Measurements from ENCODE around the gene JPT1.
"Not testable (repeated sequence)": the region's sequence is repeated elsewhere in the genome, so short reads cannot be mapped to it uniquely, and the experiment has no call there.

Gene JPT1

GRCh38 chr17:75173526-75173925 lies 19.2 kb upstream of the JPT1 start:
- Histone ChIP-seq H3K9me3 (ENCODE audit: control insufficient read depth, insufficient read depth, low read length) (no peaks in the 10 kb centered on the region), H3K36me3 (ENCODE audit: insufficient read depth, low read length) (peaks cover 48% of the 10 kb centered on the region), H3K9ac (ENCODE audit: low read depth, low read length) (no peak overlapping the region), H3K4me1 (ENCODE audit: insufficient read depth, low read length) (no peaks in the 10 kb centered on the region)

DNA sequence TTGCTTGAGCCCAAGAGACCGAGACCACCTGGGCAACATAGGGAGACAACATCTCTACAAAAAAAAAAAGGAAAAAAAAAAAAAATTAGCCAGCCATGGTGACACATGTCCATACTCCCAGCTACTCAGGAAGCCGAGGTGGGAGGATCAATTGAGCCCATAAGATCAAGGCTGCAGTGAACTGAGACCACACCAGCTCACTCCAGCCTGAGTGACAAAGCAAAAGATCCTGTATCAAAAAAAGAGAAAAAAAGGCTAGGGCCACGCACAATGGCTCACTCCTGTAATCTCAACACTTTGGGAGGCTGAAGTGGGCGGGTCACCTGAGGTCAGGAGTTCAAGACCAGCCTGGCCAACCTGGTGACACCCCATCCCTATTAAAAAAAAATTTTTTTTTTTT lies 14.7 kb upstream of the JPT1 start:
- no peak overlapping the region for H3K9ac ChIP-seq (ENCODE audit: low read depth, low read length)
- peaks cover 37% of the 10 kb centered on the region for H3K36me3 ChIP-seq (ENCODE audit: insufficient read depth, low read length)
- H3K9me3 ChIP-seq (ENCODE audit: control insufficient read depth, insufficient read depth, low read length): no peaks in the 10 kb centered on the region
- no peaks in the 10 kb centered on the region for H3K4me1 ChIP-seq (ENCODE audit: insufficient read depth, low read length)

GRCh38 chr17:75164606-75165005 lies 10.3 kb upstream of the JPT1 start:
- not testable (repeated sequence) for H3K9ac ChIP-seq (ENCODE audit: low read depth, low read length); H3K4me1 ChIP-seq (ENCODE audit: insufficient read depth, low read length); H3K9me3 ChIP-seq (ENCODE audit: control insufficient read depth, insufficient read depth, low read length)
- peaks cover 21% of the 10 kb centered on the region for H3K36me3 ChIP-seq (ENCODE audit: insufficient read depth, low read length)

GRCh38 chr17:75163074-75163473 lies 8.8 kb upstream of the JPT1 start:
- Histone ChIP-seq H3K36me3 (ENCODE audit: insufficient read depth, low read length) (peaks cover 16% of the 10 kb centered on the region), H3K9ac (ENCODE audit: low read depth, low read length) (no peak overlapping the region), H3K9me3 (ENCODE audit: control insufficient read depth, insufficient read depth, low read length) (no peaks in the 10 kb centered on the region), H3K4me1 (ENCODE audit: insufficient read depth, low read length) (peaks cover 3% of the 10 kb centered on the region; the same call in 1 of the 2 replicates)

DNA sequence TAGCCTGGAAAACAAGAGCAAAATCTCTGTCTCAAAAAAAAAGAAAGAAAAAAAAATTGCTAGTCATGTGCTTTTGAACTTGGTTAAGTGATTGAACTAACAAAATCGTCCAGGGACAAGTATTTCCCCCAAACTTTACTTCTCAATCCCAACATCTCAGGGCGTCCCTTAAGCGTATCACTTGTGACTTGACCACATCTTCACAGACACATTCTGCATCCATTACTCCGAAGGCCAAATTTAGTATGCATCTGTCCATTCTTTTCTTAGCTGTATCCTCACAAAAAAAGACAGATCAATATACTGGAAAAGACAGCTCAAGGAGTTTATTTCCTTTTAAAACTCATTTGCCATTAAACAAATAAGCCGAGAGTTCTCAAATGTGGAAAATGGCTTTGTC lies 5.9 kb upstream of the JPT1 start:
- H3K36me3 ChIP-seq (ENCODE audit: insufficient read depth, low read length): no peaks in the 10 kb centered on the region; the same call in 1 of the 2 replicates
- peaks cover 3% of the 10 kb centered on the region; the same call in 1 of the 2 replicates for H3K4me1 ChIP-seq (ENCODE audit: insufficient read depth, low read length)
- H3K9ac ChIP-seq (ENCODE audit: low read depth, low read length): no peak overlapping the region
- H3K9me3 ChIP-seq (ENCODE audit: control insufficient read depth, insufficient read depth, low read length): no peaks in the 10 kb centered on the region

GRCh38 chr17:75159196-75160031 lies 5.1 kb upstream of the JPT1 start:
- no peak overlapping the region for H3K9ac ChIP-seq (ENCODE audit: low read depth, low read length)
- no peaks in the 10 kb centered on the region for H3K36me3 ChIP-seq (ENCODE audit: insufficient read depth, low read length)
- peaks cover 7% of the 10 kb centered on the region; the same call in 1 of the 2 replicates for H3K4me1 ChIP-seq (ENCODE audit: insufficient read depth, low read length)
- no peaks in the 10 kb centered on the region for H3K9me3 ChIP-seq (ENCODE audit: control insufficient read depth, insufficient read depth, low read length)

DNA sequence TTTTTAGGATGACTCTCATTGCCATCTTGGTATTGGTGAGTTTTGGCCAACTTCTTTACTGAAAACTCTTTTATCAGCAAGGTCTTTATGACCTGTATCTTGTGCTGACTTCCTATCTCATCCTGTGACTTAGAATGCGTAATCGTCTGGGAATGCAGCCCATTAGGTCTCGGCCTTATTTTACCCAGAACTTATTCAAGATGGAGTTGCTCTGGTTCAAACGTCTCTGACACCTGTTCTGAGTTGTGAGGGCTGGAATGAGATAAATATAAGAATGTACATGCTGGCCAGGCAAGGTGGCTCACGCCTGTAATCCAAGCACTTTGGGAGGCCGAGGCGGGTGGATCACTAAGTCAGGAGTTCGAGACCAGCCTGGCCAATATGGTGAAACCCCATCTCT lies 4.2 kb upstream of the JPT1 start:
- H3K36me3 ChIP-seq (ENCODE audit: insufficient read depth, low read length); H3K4me1 ChIP-seq (ENCODE audit: insufficient read depth, low read length); H3K9me3 ChIP-seq (ENCODE audit: control insufficient read depth, insufficient read depth, low read length); H3K9ac ChIP-seq (ENCODE audit: low read depth, low read length): not testable (repeated sequence)

GRCh38 chr17:75155191-75155601 lies 884 bp upstream of the JPT1 start:
- Histone ChIP-seq H3K9ac (ENCODE audit: low read depth, low read length) (peak overlapping the region; percentile 28; the same call in 1 of the 2 replicates), H3K36me3 (ENCODE audit: insufficient read depth, low read length) (no peaks in the 10 kb centered on the region), H3K9me3 (ENCODE audit: control insufficient read depth, insufficient read depth, low read length) (no peaks in the 10 kb centered on the region), H3K4me1 (ENCODE audit: insufficient read depth, low read length) (peaks cover 10% of the 10 kb centered on the region)

- Histone ChIP-seq H3K9ac (ENCODE audit: low read depth, low read length) (peak overlapping the region; percentile 85), H3K9me3 (ENCODE audit: control insufficient read depth, insufficient read depth, low read length) (no peaks in the 10 kb centered on the region), H3K36me3 (ENCODE audit: insufficient read depth, low read length) (peaks cover 1% of the 10 kb centered on the region), H3K4me1 (ENCODE audit: insufficient read depth, low read length) (peaks cover 6% of the 10 kb centered on the region; the same call in 1 of the 2 replicates)
These were observed 525 bp downstream of the JPT1 start for GRCh38 chr17:75153780-75154194.

- H3K4me1 ChIP-seq (ENCODE audit: insufficient read depth, low read length): peaks cover 6% of the 10 kb centered on the region; the same call in 1 of the 2 replicates
- peaks cover 8% of the 10 kb centered on the region for H3K36me3 ChIP-seq (ENCODE audit: insufficient read depth, low read length)
- H3K9me3 ChIP-seq (ENCODE audit: control insufficient read depth, insufficient read depth, low read length): no peaks in the 10 kb centered on the region
- H3K9ac ChIP-seq (ENCODE audit: low read depth, low read length): peak overlapping the region; percentile 85
These were observed 1.2 kb downstream of the JPT1 start for GRCh38 chr17:75152922-75153779.

- Histone ChIP-seq H3K36me3 (ENCODE audit: insufficient read depth, low read length) (peaks cover 14% of the 10 kb centered on the region), H3K9ac (ENCODE audit: low read depth, low read length) (peak overlapping the region; percentile 85), H3K9me3 (ENCODE audit: control insufficient read depth, insufficient read depth, low read length) (no peaks in the 10 kb centered on the region), H3K4me1 (ENCODE audit: insufficient read depth, low read length) (peaks cover 6% of the 10 kb centered on the region; the same call in 1 of the 2 replicates)
These were observed 1.8 kb downstream of the JPT1 start for GRCh38 chr17:75152523-75152921.

GRCh38 chr17:75151930-75152329 lies 2.4 kb downstream of the JPT1 start:
- Histone ChIP-seq H3K4me1 (ENCODE audit: insufficient read depth, low read length) (peaks cover 6% of the 10 kb centered on the region; the same call in 1 of the 2 replicates), H3K36me3 (ENCODE audit: insufficient read depth, low read length) (peaks cover 20% of the 10 kb centered on the region), H3K9me3 (ENCODE audit: control insufficient read depth, insufficient read depth, low read length) (no peaks in the 10 kb centered on the region), H3K9ac (ENCODE audit: low read depth, low read length) (peak overlapping the region; percentile 85)

DNA sequence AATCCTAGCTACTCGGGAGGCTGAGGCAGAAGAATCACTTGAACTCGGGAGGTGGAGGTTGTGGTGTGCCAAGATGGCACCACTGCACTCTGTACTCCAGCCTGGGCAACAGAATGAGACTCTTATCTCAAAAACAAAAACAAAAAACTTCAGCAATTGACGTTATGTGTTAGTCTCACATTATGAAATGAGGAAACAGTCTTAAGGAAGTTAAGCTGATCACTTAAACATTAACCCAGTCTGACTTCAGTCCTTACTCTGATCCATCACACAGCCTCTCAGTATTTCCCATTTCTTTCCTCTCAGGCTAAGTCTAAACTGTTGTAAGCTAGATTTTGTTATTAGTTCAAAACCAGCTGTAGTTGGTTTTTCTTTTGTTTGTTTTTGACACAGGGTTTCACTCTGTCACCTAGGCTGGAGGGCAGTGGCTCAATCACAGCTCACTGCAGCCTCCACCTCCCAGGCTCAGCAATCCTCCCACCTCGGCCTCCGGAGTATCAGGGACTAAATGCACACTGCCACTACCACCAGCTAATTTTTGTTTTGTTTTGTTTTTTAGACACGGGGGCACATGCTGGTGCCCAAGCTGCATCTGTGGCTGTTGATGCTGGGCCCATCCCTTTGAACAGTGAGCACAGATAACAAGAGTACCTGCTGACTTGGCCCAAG lies 6.3 kb downstream of the JPT1 start:
- Histone ChIP-seq H3K4me1 (ENCODE audit: insufficient read depth, low read length) (peaks cover 3% of the 10 kb centered on the region; the same call in 1 of the 2 replicates), H3K9me3 (ENCODE audit: control insufficient read depth, insufficient read depth, low read length) (no peaks in the 10 kb centered on the region), H3K9ac (ENCODE audit: low read depth, low read length) (no peak overlapping the region), H3K36me3 (ENCODE audit: insufficient read depth, low read length) (peaks cover 56% of the 10 kb centered on the region)

GRCh38 chr17:75146592-75146991 lies 7.7 kb downstream of the JPT1 start:
- Histone ChIP-seq H3K9ac (ENCODE audit: low read depth, low read length) (no peak overlapping the region), H3K4me1 (ENCODE audit: insufficient read depth, low read length) (peaks cover 3% of the 10 kb centered on the region; the same call in 1 of the 2 replicates), H3K36me3 (ENCODE audit: insufficient read depth, low read length) (peaks cover 68% of the 10 kb centered on the region), H3K9me3 (ENCODE audit: control insufficient read depth, insufficient read depth, low read length) (no peaks in the 10 kb centered on the region)

Data from ES-I3 (cell line).